ENCODE results near the gene NRL.

DNA sequence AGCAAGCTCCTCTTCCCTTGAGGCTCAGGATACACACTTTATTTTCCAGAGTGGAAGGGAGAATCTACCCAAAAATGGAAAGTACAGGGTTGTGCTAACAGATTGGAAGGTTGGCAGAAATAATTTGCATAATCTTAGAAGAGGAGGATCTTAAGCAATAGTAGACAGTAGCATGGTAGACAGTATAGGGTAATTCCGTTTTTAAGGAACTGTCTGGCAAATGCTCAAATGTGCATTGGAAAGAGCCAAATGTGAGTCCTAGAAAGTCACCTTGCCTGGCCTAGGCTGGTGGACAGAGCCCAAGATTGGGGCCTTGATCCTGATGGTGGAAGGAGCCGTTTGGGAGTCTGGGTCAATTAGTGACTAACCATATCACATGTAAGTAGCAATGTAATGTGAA lies 76.1 kb downstream of the NRL start:
- TF ChIP-seq, protein P1, sequence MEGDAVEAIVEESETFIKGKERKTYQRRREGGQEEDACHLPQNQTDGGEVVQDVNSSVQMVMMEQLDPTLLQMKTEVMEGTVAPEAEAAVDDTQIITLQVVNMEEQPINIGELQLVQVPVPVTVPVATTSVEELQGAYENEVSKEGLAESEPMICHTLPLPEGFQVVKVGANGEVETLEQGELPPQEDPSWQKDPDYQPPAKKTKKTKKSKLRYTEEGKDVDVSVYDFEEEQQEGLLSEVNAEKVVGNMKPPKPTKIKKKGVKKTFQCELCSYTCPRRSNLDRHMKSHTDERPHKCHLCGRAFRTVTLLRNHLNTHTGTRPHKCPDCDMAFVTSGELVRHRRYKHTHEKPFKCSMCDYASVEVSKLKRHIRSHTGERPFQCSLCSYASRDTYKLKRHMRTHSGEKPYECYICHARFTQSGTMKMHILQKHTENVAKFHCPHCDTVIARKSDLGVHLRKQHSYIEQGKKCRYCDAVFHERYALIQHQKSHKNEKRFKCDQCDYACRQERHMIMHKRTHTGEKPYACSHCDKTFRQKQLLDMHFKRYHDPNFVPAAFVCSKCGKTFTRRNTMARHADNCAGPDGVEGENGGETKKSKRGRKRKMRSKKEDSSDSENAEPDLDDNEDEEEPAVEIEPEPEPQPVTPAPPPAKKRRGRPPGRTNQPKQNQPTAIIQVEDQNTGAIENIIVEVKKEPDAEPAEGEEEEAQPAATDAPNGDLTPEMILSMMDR (IDR thresholded peaks at IDR 0.05; ENCODE audit: low read length), result no peak
- no peak for TF ChIP-seq EZH2 (IDR thresholded peaks at IDR 0.05; ENCODE audit: borderline replicate concordance, low read length)
